NCI-H2081 treated with DMSO at 0.1 percent for 48 hours (cell line): Measurements from ENCODE around the gene ZBTB40.

Experiments
- DNase-seq: peaks from one replicate; lab custom pipeline; 2025; lab: John Stamatoyannopoulos, UW

The ZBTB40 gene

DNA sequence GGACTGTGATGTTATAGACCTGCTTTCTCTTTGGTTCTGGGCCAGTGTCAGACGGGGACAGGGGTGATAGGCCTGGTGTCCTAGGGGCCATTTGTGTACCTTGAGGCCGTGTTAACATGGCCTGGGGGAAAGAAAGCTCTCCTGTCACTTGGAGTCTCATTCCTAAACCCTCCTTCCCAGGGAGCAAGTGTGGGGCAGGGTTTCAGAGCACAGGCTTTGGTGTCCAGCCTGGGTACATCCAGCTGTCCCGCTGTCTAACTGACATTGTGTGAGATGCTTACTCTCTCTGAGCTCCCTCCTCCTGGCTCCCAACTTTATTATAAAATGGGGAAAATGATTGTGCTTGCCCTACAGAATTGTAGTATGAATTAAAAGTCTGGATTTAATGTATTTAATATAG, 79.1 kb downstream of the ZBTB40 start:
- DNase-seq: no peak

- DNase-seq: no peak
These were observed 79.6 kb downstream of the ZBTB40 start for GRCh38 chr1:22531251-22531650.

DNA sequence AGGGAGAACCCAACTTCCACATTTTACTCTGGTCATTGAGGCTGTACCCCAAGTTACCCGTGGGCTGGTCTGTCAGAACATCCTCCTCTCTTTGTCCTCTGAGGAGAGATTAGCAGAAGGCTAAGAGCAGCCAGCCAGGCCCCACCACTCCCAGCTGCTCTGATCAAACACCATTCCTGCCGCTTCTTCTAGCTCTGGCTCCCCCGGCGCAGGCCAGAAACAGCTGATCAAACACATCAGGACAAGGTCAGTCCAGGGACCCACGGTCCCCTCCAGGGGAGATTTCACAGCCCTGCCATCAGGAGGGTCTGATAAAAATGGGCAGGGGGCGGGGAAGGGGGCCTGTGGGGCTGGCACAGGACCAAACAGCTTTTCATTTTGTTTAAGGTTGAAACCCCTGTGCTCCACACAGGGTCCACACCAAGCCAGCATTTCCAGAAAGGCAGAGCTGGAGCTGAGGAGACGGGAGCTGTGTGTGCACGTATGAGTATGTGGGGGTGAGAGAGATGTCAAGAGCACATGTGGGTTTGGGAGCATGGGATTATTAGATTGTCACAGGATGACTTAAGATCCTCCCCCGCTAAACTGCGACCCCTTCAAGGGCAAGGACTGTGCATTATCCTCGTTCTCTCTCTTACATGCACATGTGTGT, 81.7 kb downstream of the ZBTB40 start:
- DNase-seq: no peak

- no peak for DNase-seq
These were observed 83.3 kb downstream of the ZBTB40 start for GRCh38 chr1:22534951-22535350.

GRCh38 chr1:22535399-22535798, 83.7 kb downstream of the ZBTB40 start:
- DNase-seq: no peak

- no peak for DNase-seq
These were observed 84.9 kb downstream of the ZBTB40 start for GRCh38 chr1:22536506-22536905.

DNA sequence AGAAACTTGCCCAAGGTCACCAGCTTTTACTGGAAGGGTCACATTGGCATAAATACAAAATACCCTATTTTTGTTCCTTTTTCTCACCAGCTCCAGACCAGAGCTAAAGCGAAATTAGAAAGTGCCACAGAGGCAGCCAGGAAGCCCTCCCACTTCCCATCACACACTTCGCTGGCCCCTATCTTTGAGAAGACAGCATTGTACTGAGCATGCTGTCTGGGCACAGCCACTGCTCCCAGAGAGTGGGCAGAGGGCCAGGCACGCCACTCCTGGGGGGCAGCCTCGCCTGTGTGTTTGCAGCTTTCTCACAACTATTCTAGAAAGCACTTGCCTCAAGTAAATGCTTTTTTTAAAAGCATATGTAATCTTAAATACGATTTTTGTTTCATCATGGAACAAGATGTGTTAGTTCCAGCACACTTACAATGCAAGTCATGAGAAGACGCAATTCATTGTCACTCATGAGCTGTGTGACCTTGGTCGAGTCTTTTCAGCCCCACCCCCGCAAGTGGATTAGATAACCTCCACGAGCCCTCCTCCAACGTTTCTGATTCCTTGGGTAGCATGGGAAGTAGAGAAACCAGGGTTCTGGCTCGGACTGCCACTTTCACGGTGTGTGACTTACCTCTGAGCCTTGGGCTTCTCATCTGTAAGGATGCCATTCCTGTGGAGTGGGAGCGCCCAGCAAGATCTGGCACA, 85.9 kb downstream of the ZBTB40 start:
- DNase-seq: no peak

DNA sequence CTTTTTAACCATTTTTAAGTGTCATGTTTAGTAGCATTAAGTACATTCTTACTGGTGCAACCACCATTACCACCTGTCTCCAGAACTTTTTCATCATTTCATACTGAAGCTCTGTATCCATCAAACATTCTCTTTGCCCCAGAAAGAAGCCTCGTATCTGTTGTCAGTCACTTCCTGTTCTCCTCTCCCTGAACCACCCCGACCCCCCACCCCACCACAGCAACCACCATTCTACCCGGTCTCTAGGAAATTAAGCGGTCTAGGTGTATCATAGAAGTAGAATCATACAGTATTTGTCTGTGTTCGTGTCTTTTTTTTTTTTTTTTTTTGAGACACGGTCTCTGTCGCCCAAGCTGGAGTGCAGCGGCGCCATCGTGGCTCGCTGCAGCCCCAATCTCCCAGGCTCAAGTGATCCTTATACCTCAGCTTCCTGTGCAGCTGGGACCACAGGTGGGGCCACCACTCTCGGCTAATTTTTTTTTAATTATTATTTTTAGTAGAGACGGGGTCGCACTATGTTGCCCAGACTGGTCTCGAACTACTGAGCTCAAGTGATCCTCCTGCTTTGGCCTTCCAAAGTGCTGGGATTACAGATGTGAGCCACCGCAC, 88.0 kb downstream of the ZBTB40 start:
- DNase-seq: no peak

DNA sequence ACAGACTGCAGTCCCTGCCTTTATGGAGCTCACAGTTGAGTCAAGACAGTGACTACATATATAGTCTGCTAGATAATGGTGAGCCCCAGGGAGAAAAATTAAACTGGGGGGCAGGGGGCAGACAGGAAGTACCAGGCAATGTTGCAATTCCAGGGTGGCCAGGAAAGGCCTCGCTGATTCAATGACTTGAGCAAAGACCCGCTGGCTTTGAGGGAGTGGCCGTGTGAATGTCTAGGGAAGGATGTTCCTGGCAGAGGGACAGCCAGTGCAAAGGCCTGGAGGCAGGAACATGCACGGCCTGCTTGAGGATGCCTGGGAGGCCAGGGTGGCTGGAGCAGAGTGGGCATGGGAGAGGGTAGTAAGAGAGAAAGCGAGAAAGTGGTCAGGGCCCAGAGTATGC, 88.7 kb downstream of the ZBTB40 start:
- DNase-seq: no peak

- DNase-seq: no peak
These were observed 91.2 kb downstream of the ZBTB40 start for GRCh38 chr1:22542886-22543285.

DNA sequence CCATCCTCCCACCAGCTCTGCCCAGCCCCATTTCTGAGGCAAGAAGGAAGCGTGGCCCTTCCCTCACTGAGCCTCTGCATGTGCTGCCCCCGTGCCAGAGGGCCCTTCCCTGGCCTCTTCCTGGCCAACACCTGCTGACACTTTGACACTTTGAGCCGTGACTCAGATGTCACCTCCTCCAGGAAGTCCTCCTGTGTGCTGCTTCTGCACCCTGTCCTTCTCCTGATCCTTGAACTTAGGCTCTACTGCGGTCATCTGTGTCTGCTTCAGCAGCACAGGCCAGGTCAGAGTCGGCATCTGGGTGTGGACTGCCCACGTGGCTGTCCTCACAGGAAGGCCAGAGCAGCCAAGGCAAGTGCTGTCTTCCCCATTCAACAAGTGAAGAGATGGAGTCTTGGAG, 92.0 kb downstream of the ZBTB40 start:
- no peak for DNase-seq

DNA sequence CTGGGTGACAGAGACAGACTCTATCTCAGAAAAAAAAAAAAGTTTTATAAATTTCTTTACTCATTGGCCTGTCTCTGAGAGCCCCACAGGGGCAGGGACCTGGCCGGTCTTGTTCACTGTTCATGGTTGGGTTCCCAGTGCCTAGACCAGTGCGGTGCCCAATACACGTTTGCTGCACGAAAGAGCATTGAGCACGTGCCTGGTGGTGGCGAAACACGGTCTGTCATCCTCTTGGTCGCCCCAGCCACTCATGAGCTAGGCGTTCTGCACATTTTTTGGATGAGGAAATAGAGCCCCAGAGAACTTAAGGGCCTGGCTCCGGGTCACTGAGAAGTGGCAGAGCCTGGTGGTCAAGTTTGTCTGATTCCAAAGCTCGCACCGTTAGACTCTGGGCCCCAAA, 93.0 kb downstream of the ZBTB40 start:
- DNase-seq: no peak

DNA sequence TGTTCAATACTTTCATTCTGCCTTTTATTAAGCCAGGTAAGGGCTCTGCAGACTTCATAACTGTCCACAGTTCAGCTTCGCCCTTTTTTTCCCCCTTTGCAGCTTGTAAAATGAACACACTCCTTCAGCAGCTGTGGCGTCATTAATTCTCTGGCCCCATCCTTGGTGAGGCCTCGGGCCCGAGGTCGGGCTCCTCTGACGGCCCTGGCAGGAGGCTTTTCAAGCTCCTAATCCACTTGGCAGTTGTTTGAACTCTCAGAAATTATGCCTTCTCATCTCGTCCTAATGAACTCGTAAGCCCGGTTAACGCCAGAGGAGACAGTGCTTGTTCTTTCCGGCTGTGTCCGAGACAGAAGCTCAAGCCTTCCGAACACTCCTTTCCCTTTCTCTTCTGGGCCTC, 93.5 kb downstream of the ZBTB40 start:
- DNase-seq: no peak

DNA sequence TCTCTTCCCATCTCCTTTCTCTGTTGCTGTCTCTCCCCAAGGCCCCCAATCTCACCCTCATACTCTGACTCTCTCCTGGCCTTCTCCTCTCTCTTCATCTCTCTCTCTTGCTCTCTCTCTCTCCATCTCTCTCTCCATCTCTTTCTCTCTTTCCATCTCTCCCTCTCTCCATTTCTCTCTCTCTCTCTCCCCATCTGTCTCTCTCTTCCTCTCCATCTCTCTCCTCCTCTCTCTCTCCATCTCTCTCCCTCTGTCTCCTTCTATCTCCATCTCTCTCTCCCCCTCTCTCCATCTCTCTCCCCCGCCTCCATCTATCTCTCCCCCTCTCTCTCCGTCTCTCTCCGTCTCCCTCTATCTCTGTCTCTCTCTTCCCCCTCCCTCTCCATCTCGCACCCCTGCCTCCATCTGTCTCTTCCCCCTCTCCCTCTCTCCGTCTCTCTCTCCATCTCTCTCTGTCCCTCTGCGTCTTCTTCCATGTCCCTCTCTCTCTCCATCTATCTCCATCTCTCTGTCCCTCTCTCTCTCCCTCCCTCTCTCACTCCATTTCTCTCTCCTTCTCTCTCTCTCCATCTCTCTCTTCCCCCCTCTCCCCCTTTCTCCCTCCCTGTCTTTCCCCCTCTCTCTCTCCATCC, 95.7 kb downstream of the ZBTB40 start:
- no peak for DNase-seq

- DNase-seq: no peak
These were observed 96.3 kb downstream of the ZBTB40 start for GRCh38 chr1:22547818-22548462.

DNA sequence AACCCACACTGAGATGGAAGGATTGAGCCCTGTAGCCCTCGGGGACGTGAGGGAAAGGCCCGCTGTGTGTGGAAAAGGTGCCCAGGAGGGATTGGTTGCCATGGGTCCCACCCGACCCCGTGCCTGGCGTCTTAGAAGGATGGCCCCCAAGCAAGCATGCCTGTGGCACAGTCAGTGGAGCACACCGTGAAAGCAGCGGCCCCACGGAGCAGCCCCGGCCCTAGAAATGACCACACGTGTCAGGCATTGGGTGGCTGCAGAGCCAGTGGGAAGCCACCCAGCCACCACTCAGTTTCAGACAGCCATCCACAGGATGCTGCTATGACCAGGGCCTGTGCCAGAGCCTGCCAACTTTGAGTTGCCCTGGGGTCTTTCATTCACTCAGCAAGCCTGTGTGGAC, 98.4 kb downstream of the ZBTB40 start:
- no peak for DNase-seq

GRCh38 chr1:22551591-22551990, 99.9 kb downstream of the ZBTB40 start:
- DNase-seq: no peak

GRCh38 chr1:22552021-22552420, 100.4 kb downstream of the ZBTB40 start:
- no peak for DNase-seq

GRCh38 chr1:22553104-22553880, 101.6 kb downstream of the ZBTB40 start:
- no peak for DNase-seq

DNA sequence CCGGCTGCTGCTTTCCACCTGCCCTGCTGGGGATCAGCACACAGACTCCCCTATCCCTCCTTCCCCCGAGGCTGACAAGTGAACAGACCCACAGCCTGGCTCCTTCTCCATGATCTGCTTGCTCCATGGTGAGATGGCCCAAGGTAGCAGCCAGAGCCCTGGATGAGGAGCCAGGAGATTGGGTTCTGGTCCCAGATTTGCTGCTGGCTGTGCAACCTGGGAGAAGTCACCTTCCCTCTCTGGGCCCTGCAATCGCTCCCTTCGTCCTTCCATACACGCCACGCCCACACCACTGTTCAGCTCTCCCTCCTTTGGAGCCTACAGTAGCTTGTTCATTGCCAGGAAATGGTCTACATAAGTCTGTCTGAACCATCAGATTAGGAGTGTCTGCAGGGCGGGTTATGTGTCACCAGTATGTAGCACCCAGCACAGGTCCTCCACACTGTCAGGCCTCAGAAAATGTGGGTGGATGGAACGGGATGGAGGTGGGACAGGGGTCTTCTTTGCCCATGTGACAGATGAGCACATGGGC, 102.4 kb downstream of the ZBTB40 start:
- DNase-seq: no peak

DNA sequence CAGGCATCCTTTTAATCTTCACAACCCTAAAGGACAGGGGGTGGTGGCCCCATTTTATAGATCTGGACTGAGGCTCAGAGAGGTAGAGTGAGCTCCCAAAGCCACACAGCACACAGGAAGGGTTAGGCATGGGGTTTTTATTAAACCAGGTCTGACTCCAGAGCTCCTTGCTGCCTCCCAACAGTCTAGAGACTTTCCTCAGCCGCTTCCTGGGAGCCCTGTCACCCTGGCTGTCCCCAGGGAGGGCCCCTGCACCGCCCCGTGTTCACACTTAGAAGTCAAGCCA, 103.7 kb downstream of the ZBTB40 start:
- no peak for DNase-seq
